ENCODE measurements around the gene NGEF.

DNA sequence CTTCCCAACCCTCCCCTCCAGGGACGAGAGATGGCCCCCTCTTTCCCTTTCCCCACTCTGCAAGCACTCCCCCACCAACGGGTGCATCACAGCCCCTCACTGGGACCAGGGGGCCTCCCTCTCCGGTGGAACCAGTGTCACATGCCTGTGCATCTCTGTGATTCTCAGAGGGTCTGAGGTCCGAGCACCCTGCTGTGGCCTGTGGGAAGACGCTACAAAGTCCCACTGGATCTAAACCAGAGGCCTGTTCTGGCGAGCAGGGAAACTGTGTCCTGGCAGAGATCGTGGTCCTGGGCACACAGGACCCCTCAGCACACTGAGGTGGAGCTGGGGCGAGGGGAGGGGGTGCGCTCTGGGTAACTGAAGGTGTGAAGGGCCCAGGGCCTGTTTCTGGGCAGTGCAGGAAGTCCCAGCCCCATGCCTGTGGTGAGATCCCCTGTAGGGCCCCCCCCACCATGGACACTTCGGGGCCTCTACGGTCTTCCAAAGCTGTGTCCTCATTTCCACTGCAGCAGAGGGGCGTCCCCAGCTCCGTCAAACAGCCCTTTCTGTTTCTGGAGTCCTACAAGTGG is 135.0 kb downstream of the NGEF start:
- no peak for TF ChIP-seq RAD21 (IDR thresholded peaks at IDR 0.05; ENCODE audit: low read depth)
- no peak for TF ChIP-seq TAF1 (IDR thresholded peaks at IDR 0.05; ENCODE audit: low read depth)
- no peak for TF ChIP-seq REST (IDR thresholded peaks at IDR 0.05; ENCODE audit: low read depth)
- no peak for TF ChIP-seq EP300 (IDR thresholded peaks at IDR 0.05; ENCODE audit: borderline replicate concordance)
- TF ChIP-seq CEBPB (IDR thresholded peaks at IDR 0.05) = no peak
